ENCODE measurements around the gene CRAMP1.
"Not testable (repeated sequence)": the region's sequence is repeated elsewhere in the genome, so short reads cannot be mapped to it uniquely, and the experiment has no call there.

CRAMP1 gene

GRCh38 chr16:1612320-1613111, at the start of gene CRAMP1:
Gene CRAMP1, plus strand, starts transcription at chr16:1612360. Its CDS starts 2,280 bp downstream, at chr16:1614640.
- peak; percentile 18 for DNase-seq (ENCODE audit: low read depth)

- DNase-seq (ENCODE audit: low read depth): no peak
Measured at GRCh38 chr16:1563786-1564185, 48.4 kb upstream of the CRAMP1 start.

- DNase-seq (ENCODE audit: low read depth): no peak
Measured at GRCh38 chr16:1564325-1564724, 47.8 kb upstream of the CRAMP1 start.

GRCh38 chr16:1565083-1565805, 46.9 kb upstream of the CRAMP1 start:
- DNase-seq (ENCODE audit: low read depth): no peak

- no peak for DNase-seq (ENCODE audit: low read depth)
Measured at GRCh38 chr16:1567988-1568387, 44.2 kb upstream of the CRAMP1 start.

GRCh38 chr16:1571012-1571671, 41.0 kb upstream of the CRAMP1 start:
- no peak for DNase-seq (ENCODE audit: low read depth)

GRCh38 chr16:1572673-1573072, 39.5 kb upstream of the CRAMP1 start:
- peak; percentile 8 for DNase-seq (ENCODE audit: low read depth)

- DNase-seq (ENCODE audit: low read depth): no peak
Measured at GRCh38 chr16:1573301-1573700, 38.9 kb upstream of the CRAMP1 start.

- no peak for DNase-seq (ENCODE audit: low read depth)
Measured at GRCh38 chr16:1575578-1575977, 36.6 kb upstream of the CRAMP1 start.

GRCh38 chr16:1579214-1579613, 32.9 kb upstream of the CRAMP1 start:
- DNase-seq (ENCODE audit: low read depth): no peak

- no peak for DNase-seq (ENCODE audit: low read depth)
Measured at GRCh38 chr16:1580256-1580655, 31.9 kb upstream of the CRAMP1 start.

GRCh38 chr16:1580956-1581355, 31.2 kb upstream of the CRAMP1 start:
- DNase-seq (ENCODE audit: low read depth): no peak

GRCh38 chr16:1581804-1582203, 30.4 kb upstream of the CRAMP1 start:
- DNase-seq (ENCODE audit: low read depth): no peak

GRCh38 chr16:1583180-1583579, 29.0 kb upstream of the CRAMP1 start:
- no peak for DNase-seq (ENCODE audit: low read depth)

GRCh38 chr16:1584926-1585484, 27.2 kb upstream of the CRAMP1 start:
- no peak for DNase-seq (ENCODE audit: low read depth)

- DNase-seq (ENCODE audit: low read depth): no peak
Measured at GRCh38 chr16:1590366-1590765, 21.8 kb upstream of the CRAMP1 start.

GRCh38 chr16:1590930-1591705, 21.0 kb upstream of the CRAMP1 start:
- no peak for DNase-seq (ENCODE audit: low read depth)

- DNase-seq (ENCODE audit: low read depth): no peak
Measured at GRCh38 chr16:1592446-1592845, 19.7 kb upstream of the CRAMP1 start.

GRCh38 chr16:1595511-1595910, 16.6 kb upstream of the CRAMP1 start:
- not testable (repeated sequence) for DNase-seq (ENCODE audit: low read depth)

- no peak for DNase-seq (ENCODE audit: low read depth)
Measured at GRCh38 chr16:1596516-1596915, 15.6 kb upstream of the CRAMP1 start.

- DNase-seq (ENCODE audit: low read depth): no peak
Measured at GRCh38 chr16:1597154-1597553, 15.0 kb upstream of the CRAMP1 start.

- DNase-seq (ENCODE audit: low read depth): no peak
Measured at GRCh38 chr16:1601031-1601430, 11.1 kb upstream of the CRAMP1 start.
